Adipocyte (in vitro differentiated cells): ENCODE results near the gene PRICKLE1.

Source experiments
- DNase-seq: peaks from one replicate; pipeline ENCODE4 v3.0.0-alpha.2; 2015; ENCODE audit warnings: low read depth
- H3K27me3 ChIP-seq: replicated peaks from 2 replicates; pipeline ENCODE4 v1.7.0; 2013; ENCODE audit warnings: mild to moderate bottlenecking, low read length, moderate library complexity; ENCODE audit not compliant: control insufficient read depth, insufficient read depth
- H3K36me3 ChIP-seq: 2 replicates; pipeline ENCODE4 v1.7.0; 2013; ENCODE audit warnings: low read length, mild to moderate bottlenecking, moderate library complexity; ENCODE audit not compliant: control insufficient read depth, insufficient read depth, severe bottlenecking
- H3K4me1 ChIP-seq: 2 replicates; pipeline ENCODE4 v1.7.0; 2013; ENCODE audit warnings: mild to moderate bottlenecking, low read length, moderate library complexity; ENCODE audit not compliant: control insufficient read depth, insufficient read depth
- H3K4me3 ChIP-seq: 2 replicates; pipeline ENCODE4 v1.7.0; 2013; ENCODE audit warnings: mild to moderate bottlenecking, low read length, moderate library complexity
- H3K9ac ChIP-seq: 2 replicates; pipeline ENCODE4 v1.7.0; 2013; ENCODE audit warnings: mild to moderate bottlenecking, low read length, moderate library complexity
- H3K9me3 ChIP-seq: 2 replicates; pipeline ENCODE4 v1.7.0; 2013; ENCODE audit warnings: mild to moderate bottlenecking, low read length, moderate library complexity; ENCODE audit not compliant: control insufficient read depth

The PRICKLE1 gene

DNA sequence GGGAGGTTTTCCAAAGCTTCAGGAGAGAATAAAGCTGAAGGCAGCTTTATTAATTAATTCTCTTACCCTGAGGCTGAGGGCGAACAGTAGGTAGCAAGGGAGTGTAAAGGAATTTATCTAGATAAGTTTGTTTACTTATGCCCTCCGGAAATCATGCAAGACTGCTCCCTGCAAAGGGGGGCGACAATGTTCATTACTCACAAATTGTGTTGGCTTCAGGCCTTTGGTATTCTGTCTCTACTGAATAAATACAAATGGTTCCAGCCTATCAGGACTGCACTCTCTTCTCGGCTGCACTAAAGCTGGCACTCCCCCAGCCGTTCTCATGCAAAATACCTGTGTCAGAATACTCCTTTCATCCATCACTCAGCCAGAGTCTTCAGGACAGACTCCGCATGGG is 142.8 kb downstream of the PRICKLE1 start:
- Histone ChIP-seq H3K4me1 (peaks cover 9% of the 10 kb centered on the region), H3K9ac (no peak overlapping the region), H3K4me3 (no peak overlapping the region), H3K36me3 (peaks cover 43% of the 10 kb centered on the region), H3K9me3 (peaks cover 11% of the 10 kb centered on the region), H3K27me3 (no peaks in the 10 kb centered on the region)
- DNase-seq: no peak

DNA sequence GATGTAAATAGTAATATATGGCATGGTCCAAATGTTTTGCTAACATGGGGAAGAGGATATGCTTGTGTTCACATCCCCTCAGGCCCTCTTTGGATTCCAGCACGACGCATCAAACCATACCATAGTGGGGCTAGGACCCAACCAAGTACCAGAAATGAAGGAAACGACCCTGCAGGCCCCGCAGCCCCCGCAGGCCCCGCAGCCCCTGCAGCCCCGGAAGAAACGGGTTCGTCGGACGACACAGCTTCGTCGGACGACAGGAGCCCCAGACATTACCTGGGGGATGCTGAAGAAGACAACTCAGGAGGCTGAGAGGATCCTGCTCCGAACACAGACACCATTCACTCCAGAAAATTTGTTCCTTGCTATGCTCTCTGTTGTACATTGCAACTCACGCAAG is 143.7 kb downstream of the PRICKLE1 start:
- no peak overlapping the region for H3K4me3 ChIP-seq
- no peak overlapping the region for H3K9ac ChIP-seq
- no peak for DNase-seq
- H3K27me3 ChIP-seq: no peaks in the 10 kb centered on the region
- H3K36me3 ChIP-seq: peaks cover 46% of the 10 kb centered on the region
- peaks cover 9% of the 10 kb centered on the region for H3K4me1 ChIP-seq
- H3K9me3 ChIP-seq: peaks cover 11% of the 10 kb centered on the region

DNA sequence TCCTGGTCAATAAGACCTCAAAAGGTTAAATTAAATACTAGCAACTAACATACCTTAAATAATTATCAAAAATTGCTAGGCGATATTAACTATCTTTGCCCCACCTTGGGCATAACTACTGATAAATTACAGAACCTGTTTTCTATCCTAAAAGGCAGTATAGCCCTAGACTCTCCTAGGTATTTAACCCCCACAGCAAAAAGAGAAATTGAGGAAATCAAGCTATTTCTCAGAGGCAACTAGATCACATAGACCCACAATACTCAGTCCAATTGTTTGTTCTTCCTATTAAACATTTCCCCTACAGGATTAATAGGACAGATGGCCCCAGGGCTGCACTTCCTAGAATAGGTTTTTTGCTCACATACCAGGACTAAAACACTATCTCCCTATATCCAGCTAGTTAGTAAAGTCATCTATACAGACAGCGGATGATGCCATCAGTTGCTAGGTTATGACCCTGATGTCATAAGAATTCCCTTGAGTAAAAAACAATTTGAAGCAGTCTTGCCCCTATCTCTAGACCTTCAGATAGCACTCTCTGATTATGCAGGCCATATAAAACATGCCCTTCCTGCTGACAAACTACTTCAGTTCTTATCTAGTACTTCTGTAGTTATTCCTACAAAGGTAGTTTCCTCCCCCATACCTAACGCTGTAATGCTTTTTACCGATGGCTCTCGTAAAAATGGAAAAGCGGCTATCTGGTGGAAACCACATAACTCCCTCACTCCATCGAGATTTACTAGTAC is 145.2 kb downstream of the PRICKLE1 start:
- no peak overlapping the region for H3K9ac ChIP-seq
- no peaks in the 10 kb centered on the region for H3K27me3 ChIP-seq
- DNase-seq: no peak
- no peak overlapping the region for H3K4me3 ChIP-seq
- peaks cover 11% of the 10 kb centered on the region for H3K9me3 ChIP-seq
- no peaks in the 10 kb centered on the region for H3K4me1 ChIP-seq
- peaks cover 46% of the 10 kb centered on the region for H3K36me3 ChIP-seq

DNA sequence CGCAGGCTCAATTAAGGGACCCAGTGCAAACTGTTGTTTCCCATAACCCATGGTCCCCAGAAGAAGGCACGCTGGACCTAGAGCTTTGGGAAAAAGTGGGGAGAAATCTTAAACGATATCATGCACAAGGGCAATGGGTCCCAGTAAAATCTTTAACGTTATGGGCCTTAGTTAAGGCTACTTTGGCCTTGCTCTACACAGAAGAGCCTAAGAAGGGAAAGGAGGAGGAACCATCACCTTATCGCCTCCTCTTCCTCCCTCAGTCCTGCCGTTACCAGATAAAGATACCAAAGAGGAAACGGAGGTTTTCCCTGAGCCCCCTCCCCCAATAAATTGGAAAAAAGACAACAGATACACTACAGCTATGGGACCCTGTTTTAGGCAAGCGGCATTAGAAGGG is 146.7 kb downstream of the PRICKLE1 start:
- DNase-seq: no peak
- Histone ChIP-seq H3K9ac (no peak overlapping the region), H3K4me1 (no peaks in the 10 kb centered on the region), H3K9me3 (peaks cover 11% of the 10 kb centered on the region), H3K36me3 (peaks cover 41% of the 10 kb centered on the region), H3K4me3 (no peak overlapping the region), H3K27me3 (no peaks in the 10 kb centered on the region)

DNA sequence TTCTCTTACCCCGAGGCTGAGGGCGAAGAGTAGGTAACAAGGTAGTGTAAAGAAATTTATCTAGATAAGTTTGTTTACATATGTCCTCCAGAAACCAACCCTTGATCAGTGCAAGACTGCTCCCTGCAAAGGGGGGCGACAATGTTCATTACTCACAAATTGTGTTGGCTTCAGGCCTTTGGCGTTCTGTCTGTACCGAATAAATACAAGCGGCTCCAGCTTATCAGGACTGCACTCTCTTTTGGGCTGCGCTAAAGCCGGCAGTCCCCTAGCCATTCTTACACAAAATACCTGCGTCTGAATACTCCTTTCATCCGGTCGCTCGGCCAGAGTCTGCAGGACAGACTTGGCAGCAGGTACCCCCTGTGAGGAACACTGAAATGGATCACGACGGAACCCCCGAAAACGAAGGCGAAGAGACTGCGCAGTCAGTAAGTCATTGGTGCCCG is 147.2 kb downstream of the PRICKLE1 start:
- Histone ChIP-seq H3K4me1 (no peaks in the 10 kb centered on the region), H3K27me3 (no peaks in the 10 kb centered on the region), H3K9ac (no peak overlapping the region), H3K36me3 (peaks cover 41% of the 10 kb centered on the region), H3K4me3 (no peak overlapping the region), H3K9me3 (peaks cover 11% of the 10 kb centered on the region)
- DNase-seq: no peak

DNA sequence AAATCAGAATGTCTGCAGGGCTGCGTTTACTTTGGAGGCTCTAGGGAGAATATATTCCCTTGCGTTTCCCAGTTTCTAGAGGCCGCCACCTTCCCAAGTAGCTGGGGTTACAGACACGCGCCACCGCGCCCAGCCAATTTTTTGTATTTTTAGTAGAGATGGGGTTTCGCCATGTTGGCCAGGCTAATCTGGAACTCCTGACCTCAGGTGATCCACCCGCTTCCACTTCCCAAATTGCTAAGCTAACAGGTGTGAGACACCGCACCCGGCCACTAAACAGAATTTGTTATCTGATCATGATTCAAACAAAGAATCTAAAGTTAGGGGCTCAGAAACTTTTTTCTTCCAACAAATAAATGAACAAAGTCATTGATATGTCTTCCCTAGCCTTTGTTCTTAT is 148.9 kb downstream of the PRICKLE1 start:
- DNase-seq: no peak

DNA sequence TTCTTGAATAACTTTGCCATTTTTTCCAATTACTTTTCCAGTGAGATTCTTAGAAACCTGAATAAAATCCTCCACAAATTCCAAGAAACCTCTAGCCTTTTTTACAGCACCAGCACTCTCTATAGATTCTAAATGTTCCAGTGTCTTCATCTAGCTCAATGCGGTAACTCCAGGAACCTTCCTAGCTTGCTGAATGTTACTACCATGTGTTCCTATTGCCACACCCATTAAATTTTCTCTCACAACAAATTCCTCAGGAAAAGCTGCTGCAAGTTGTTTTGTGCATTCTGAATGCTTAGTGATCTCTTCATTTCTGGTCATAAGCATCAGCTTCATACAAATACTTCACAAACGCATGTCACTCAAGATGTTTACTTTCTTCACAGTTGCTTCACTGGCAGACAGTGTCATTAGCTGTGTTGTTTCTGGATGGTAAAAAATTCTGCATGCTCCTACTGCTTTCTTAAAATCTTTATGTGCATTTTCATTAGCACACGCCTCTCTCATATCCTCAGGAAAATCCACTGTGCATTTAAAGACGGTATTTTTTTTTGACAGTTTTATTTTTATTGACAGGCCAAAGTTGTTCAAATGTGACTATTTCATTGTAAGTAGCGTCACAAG is 156.9 kb downstream of the PRICKLE1 start:
- Histone ChIP-seq H3K9ac (no peak overlapping the region), H3K27me3 (no peaks in the 10 kb centered on the region), H3K4me1 (no peaks in the 10 kb centered on the region), H3K9me3 (no peaks in the 10 kb centered on the region), H3K4me3 (no peak overlapping the region), H3K36me3 (peaks cover 8% of the 10 kb centered on the region)
- DNase-seq: no peak

More for the DNA sequence above, 148.9 kb downstream of the PRICKLE1 start:
- Histone ChIP-seq H3K9ac (no peak overlapping the region), H3K4me1 (no peaks in the 10 kb centered on the region), H3K4me3 (no peak overlapping the region), H3K36me3 (peaks cover 34% of the 10 kb centered on the region), H3K27me3 (no peaks in the 10 kb centered on the region), H3K9me3 (peaks cover 11% of the 10 kb centered on the region)

DNA sequence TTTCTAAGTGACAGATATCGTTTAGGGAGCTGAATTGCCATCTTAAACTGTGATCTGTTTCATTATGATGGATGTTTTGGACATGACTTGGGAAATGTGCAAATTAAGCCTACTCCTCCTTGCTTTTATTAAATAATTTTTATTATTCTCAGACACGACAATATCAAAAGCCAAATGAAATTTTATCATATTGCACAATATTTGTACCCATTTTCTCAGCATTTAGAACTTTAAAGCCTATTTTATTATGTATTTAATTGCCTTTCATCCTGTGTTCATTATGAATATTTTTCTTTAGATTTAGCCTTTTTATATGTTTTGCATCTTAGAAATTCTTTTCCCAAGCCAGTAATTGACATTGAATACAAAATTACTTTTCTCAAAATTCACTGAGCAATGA is 160.7 kb downstream of the PRICKLE1 start:
- DNase-seq: no peak
- H3K4me1 ChIP-seq: no peaks in the 10 kb centered on the region
- H3K4me3 ChIP-seq: no peak overlapping the region

DNA sequence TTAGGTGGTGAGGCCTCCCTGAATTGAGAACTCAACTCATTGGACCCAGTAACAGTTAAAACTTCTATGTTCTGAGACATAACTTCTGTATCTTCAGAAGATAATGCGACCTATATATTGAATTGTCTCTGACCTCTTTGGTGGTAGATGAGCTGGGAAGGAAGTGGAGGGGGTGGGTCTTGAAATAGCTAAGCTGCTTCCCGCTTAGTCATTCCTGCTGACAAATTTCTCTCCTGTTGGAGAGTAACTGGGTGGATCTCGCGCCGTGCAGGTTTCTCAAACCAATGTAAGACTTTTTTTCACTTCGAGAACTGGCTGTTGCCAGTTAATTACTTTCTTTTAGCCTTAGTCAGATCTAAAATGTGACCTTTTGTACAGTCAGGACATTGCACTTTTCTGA is 162.8 kb downstream of the PRICKLE1 start:
- no peak for DNase-seq
- peaks cover 13% of the 10 kb centered on the region for H3K4me1 ChIP-seq
- no peak overlapping the region for H3K4me3 ChIP-seq
- peaks cover 3% of the 10 kb centered on the region for H3K36me3 ChIP-seq
- H3K9ac ChIP-seq: no peak overlapping the region
- H3K9me3 ChIP-seq: no peaks in the 10 kb centered on the region
- H3K27me3 ChIP-seq: no peaks in the 10 kb centered on the region

More for the DNA sequence above, 160.7 kb downstream of the PRICKLE1 start:
- no peak overlapping the region for H3K9ac ChIP-seq
- peaks cover 8% of the 10 kb centered on the region for H3K36me3 ChIP-seq
- no peaks in the 10 kb centered on the region for H3K27me3 ChIP-seq
- no peaks in the 10 kb centered on the region for H3K9me3 ChIP-seq

DNA sequence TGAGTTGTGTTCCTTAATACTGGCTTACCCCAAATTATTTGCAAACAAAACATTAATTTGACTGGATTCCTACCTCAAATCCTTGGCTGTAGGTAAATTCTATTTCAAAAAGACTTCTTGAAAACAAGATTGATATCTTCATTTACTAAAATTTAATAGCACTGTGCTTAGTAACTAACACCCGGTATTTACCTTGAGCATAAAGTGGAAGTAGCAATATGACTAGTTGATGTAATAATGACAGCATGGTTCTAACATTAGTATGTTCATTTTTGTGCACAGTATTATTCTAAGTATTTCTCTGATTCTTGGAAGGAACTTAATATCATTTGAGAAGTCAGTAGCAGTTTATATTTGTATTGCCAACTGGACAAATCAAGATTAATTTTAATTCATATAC is 166.8 kb downstream of the PRICKLE1 start:
- Histone ChIP-seq H3K4me3 (peak overlapping the region; percentile 4), H3K9me3 (no peaks in the 10 kb centered on the region), H3K4me1 (peaks cover 19% of the 10 kb centered on the region), H3K27me3 (no peaks in the 10 kb centered on the region), H3K36me3 (no peaks in the 10 kb centered on the region), H3K9ac (peak overlapping the region; percentile 16)
- DNase-seq: no peak

DNA sequence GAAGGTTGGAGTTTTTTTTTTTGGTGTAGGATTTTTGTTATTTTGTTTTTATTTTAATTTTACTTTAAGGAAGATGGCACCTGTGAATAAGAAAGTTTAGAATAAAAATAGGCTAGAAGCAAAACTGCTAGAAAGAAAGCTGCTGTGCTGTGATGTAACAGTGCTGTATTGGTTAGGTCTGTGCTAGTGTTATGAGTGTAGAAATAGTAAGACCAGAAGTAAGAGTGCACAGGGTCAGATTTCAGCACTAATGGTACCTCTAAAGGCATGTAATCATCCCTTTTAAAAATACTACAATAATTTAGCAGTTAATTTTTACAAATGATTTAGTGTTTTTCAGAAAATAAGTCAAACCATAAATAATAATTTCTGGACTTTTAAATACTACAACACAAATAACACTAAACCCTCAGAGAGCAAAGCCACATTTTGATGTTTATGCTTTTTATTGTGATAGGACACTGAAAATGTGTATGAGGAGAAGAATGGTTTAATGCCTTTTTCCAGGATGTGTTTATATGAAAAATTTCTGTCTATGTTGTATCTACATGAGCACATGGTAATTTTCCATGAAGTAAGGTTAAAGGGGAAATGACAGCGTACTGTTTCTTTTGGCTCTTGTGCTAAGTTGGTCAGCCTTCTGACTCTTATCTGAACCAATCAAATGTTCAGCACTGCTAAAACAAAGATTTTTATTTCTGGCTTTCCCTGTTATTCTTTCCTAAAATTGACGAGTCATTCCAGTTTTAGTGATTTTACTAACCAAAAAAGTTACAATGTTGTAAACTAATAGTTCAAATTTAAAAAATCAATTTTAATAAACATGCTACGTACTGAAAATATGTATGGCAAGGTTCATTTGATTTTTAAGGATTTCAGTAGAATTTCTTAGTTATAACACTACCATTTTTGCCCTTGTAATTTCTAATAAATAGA is 167.4 kb downstream of the PRICKLE1 start:
- no peaks in the 10 kb centered on the region for H3K36me3 ChIP-seq
- no peaks in the 10 kb centered on the region for H3K9me3 ChIP-seq
- peaks cover 19% of the 10 kb centered on the region for H3K4me1 ChIP-seq
- peak overlapping the region; percentile 16 for H3K9ac ChIP-seq
- H3K27me3 ChIP-seq: no peaks in the 10 kb centered on the region
- DNase-seq: peak; percentile 84
- peak overlapping the region; percentile 4 for H3K4me3 ChIP-seq
